Panc1 (cell line): ENCODE data around the gene NDE1. TPM values are rescaled to one million over a fixed set of nuclear protein-coding genes. Genes with fewer than 3 reads are reported as not detected.

ENCODE experiments used
- ATAC-seq: fragments of 200-7000 bp; cut with Tn5 transposase; 2 replicates; pipeline ENCODE4 v1.9.1; 2020; ENCODE audit warnings: mild to moderate bottlenecking, moderate library complexity
- BruUV-seq: library from RNA; stranded (reverse); fragments of 400-500 nt; replicated peaks from 2 replicates; lab custom pipeline; 2021; lab: Mats Ljungman, UMichigan
- CTCF ChIA-PET: fragments of 300-600 bp; sonication (Branson Sonifier 250); formaldehyde crosslinking; loops from one replicate; lab custom pipeline; 2022; ENCODE audit warnings: antibody characterized with exemption; lab: Charles Lee
- POLR2A ChIA-PET: fragments of 300-600 bp; sonication (Branson Sonifier 250); formaldehyde crosslinking; loops from one replicate; lab custom pipeline; 2022; ENCODE audit warnings: antibody characterized with exemption; lab: Charles Lee
- DNase-seq: peaks from one replicate; pipeline ENCODE4 v3.0.0-alpha.2; 2010; ENCODE audit warnings: low read depth, low spot score
- H3K27ac ChIP-seq: 2 replicates; pipeline ENCODE4 v1.5.1; 2011; ENCODE audit warnings: mild to moderate bottlenecking, low read length, inconsistent platforms
- H3K27me3 ChIP-seq: fragments of 200-500 bp; sonication (Bioruptor generic); 2 replicates; pipeline ENCODE4 v1.6.0; 2014; ENCODE audit warnings: low read length, inconsistent platforms; ENCODE audit not compliant: control insufficient read depth, insufficient read depth
- H3K36me3 ChIP-seq: fragments of 200-500 bp; sonication (Bioruptor generic); 2 replicates; pipeline ENCODE4 v1.5.1; 2014; ENCODE audit warnings: inconsistent platforms, mild to moderate bottlenecking, low read length, moderate library complexity; ENCODE audit not compliant: control insufficient read depth, insufficient read depth
- H3K4me1 ChIP-seq: 2 replicates; pipeline ENCODE4 v1.5.1; 2011; ENCODE audit warnings: inconsistent platforms, mild to moderate bottlenecking, low read length, moderate library complexity; ENCODE audit not compliant: control insufficient read depth, insufficient read depth
- H3K4me3 ChIP-seq, 2 experiments: 2 replicates each; pipeline ENCODE4 v1.5.1; 2011 to 2012; ENCODE audit warnings: low read depth in 2 of 2, low read length in 2 of 2, mild to moderate bottlenecking in 2 of 2, inconsistent platforms in 1 of 2, moderate library complexity in 1 of 2
- H3K9me3 ChIP-seq: fragments of 200-500 bp; sonication (Bioruptor generic); 2 replicates; pipeline ENCODE4 v1.5.1; 2014; ENCODE audit warnings: low read depth, mild to moderate bottlenecking, inconsistent platforms, low read length, moderate library complexity; ENCODE audit not compliant: control insufficient read depth, insufficient read depth
- CTCF ChIP-seq: fragments of 450-650 bp; IDR thresholded peaks from 2 replicates; pipeline ENCODE4 v1.5.1; 2017; ENCODE audit warnings: mild to moderate bottlenecking
- POLR2AphosphoS5 ChIP-seq: IDR thresholded peaks from 2 replicates; pipeline ENCODE4 v1.6.1; 2012; ENCODE audit warnings: mild to moderate bottlenecking, low read depth, low read length, moderate library complexity
- REST ChIP-seq, 2 experiments: IDR thresholded peaks; 2 replicates each; pipeline ENCODE4 v1.6.1; 2011 to 2012; ENCODE audit warnings: low read depth in 2 of 2, control low read depth in 1 of 2, low read length in 1 of 2, mild to moderate bottlenecking in 1 of 2, moderate library complexity in 1 of 2; ENCODE audit not compliant: insufficient read depth in 1 of 2
- SIN3A ChIP-seq: IDR thresholded peaks from 2 replicates; pipeline ENCODE4 v1.6.1; 2012; ENCODE audit warnings: low read depth, mild to moderate bottlenecking, low read length, moderate library complexity, borderline replicate concordance; ENCODE audit not compliant: insufficient read depth
- TCF7L2 ChIP-seq: IDR thresholded peaks from 2 replicates; pipeline ENCODE4 v1.6.1; 2011; ENCODE audit warnings: mild to moderate bottlenecking, low read depth, low read length, inconsistent platforms
- in situ Hi-C: cut with HindIII; loops from 2 replicates; pipeline ENCODE4 v1.10.0; 2016; ENCODE audit warnings: low sequenced_read_pairs, low pct_unique_long_range_greater_than_20kb
- intact Hi-C: fragments of 100-400 bp; cut with micrococcal nuclease; formaldehyde crosslinking; loops from one replicate; pipeline ENCODE4 v1.10.0; 2022; ENCODE audit not compliant: unreplicated experiment
- total RNA-seq: library from RNA; stranded (reverse); gene quantifications from one replicate; pipeline ENCODE4 v1.2.1, GENCODE V29; 2021; ENCODE audit not compliant: unreplicated experiment

Gene NDE1
- total RNA-seq, 1 experiment from 2014 or later, result 99.1 TPM

DNA sequence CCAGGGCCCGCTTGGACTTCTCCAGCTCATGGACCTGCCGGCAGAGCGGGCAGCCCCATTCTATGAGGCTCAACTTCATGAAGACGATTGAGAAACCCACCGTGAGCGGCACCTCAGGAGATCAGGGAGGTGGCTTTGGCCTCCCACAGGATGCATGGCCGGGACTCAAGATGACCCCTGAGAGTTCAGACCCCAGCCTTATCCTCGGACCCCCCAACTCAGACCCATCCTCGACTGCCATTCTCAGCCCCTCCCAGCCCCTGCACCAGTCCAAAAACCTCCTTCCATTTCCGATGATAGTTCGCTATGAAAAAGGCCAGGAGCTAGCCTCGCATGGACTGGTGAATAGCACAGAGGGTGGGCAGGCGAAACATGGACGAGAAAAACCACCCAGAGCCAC is 71.0 kb downstream of the NDE1 start:
- H3K27ac ChIP-seq, result no peak overlapping the region
- ATAC-seq (no peak), DNase-seq (no peak)
- TF ChIP-seq SIN3A, result no peak
- no peak for TF ChIP-seq REST (IDR thresholded peaks at IDR 0.05; ENCODE audit: insufficient read depth in 1 of 2, low read depth in 2 of 2, low read length in 1 of 2)
- no peak for TF ChIP-seq POLR2AphosphoS5
- no peak for TF ChIP-seq TCF7L2
- no peak for TF ChIP-seq CTCF
- in situ Hi-C loops, result no loop called here
- H3K27me3 ChIP-seq, result no peaks in the 10 kb centered on the region
- no peaks in the 10 kb centered on the region for H3K36me3 ChIP-seq
- CTCF ChIA-PET, result no interaction called here
- no TSS peak for BruUV-seq
- no peaks in the 10 kb centered on the region for H3K4me1 ChIP-seq
- H3K9me3 ChIP-seq, result no peaks in the 10 kb centered on the region
- no peak overlapping the region for H3K4me3 ChIP-seq
- intact Hi-C loops, result no loop called here
- POLR2A ChIA-PET, result interaction anchor here (0.6 kb wide), 1 partner anchor 13 kb away, joined by 4 read pairs; no protein-coding TSS in a partner anchor

- Histone ChIP-seq H3K9me3 (no peaks in the 10 kb centered on the region), H3K36me3 (no peaks in the 10 kb centered on the region), H3K27me3 (no peaks in the 10 kb centered on the region), H3K4me1 (no peaks in the 10 kb centered on the region), H3K27ac (no peak overlapping the region), H3K4me3 (no peak overlapping the region)
- no TSS peak for BruUV-seq
- POLR2A ChIA-PET, result no interaction called here
- no peak for TF ChIP-seq REST (IDR thresholded peaks at IDR 0.05; ENCODE audit: insufficient read depth in 1 of 2, low read depth in 2 of 2, low read length in 1 of 2)
- TF ChIP-seq SIN3A, result no peak
- no peak for TF ChIP-seq CTCF
- TF ChIP-seq POLR2AphosphoS5, result no peak
- no peak for TF ChIP-seq TCF7L2
- in situ Hi-C loops (no loop called here), intact Hi-C loops (no loop called here)
- ATAC-seq (no peak), DNase-seq (no peak)
- CTCF ChIA-PET, result no interaction called here
These were observed 73.8 kb downstream of the NDE1 start for GRCh38 chr16:15723808-15724207.
